Stimulated activated CD4-positive, alpha-beta T cell treated with anti-CD3 and anti-CD28 coated beads, Interleukin-15, amount 100 ng/mL, for 48 hours (primary cell): ENCODE data around the gene ASPDH.

Experiments used
- DNase-seq, 2 donors: peaks; one replicate each; pipeline ENCODE4 v3.0.0-alpha.2; 2020; ENCODE audit warnings: low read depth in 2 of 2

ASPDH gene

DNA sequence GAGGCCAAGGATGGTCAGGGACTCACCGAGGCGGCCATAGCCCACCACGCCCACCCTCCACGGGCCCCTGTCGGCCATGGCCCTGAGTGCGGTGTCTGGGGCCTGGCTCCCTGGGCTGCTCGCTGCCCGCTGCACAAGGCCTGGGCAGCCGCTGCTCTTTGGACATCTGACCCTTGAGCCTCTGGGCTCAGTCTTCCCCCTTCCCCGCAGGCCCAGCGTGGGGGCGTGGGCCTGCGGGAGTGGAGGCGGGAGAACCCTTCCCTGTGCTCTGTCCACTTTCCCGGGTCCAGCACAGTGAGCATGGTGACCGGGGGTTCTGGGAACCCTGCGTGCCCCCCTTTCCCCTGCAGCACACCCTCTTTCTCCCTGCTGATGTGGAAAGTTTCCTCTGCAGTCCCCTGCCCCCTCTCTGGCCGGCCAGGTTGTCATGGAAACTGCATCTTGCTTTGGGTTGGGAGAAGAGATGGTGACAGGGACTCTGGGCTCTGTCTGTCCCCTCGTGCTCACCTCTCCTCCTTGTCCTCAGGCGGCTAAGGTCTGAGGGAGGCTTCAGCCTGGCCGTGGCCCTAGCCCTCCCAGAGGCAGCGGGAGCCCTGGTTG is at the start of gene ASPDH:
TSS of gene ASPDH (minus strand) at position 168 of the 600 bp plus-strand sequence. CDS start at position 78, 90 bp downstream.
- no peak for DNase-seq

DNA sequence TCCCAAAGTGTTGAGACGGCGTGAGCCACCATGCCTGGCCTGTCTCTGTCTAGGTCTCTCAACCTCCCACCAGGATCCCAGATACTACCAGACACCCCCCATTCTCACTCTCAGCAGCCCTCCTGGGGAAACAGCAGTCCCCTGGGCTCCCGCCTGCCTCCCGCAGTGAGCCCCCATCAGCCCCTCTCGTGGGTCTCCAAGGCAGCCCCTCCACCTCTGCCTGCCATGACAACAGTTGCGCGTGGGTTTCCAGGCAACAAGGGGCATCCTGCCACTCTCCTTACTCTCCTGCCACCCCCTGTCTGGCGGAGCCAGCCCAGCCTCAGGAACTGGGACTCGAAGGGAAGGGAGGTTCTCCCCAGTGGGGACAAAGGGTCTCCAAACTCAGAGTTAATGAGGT is 49.3 kb upstream of the ASPDH start:
- DNase-seq, result no peak

DNA sequence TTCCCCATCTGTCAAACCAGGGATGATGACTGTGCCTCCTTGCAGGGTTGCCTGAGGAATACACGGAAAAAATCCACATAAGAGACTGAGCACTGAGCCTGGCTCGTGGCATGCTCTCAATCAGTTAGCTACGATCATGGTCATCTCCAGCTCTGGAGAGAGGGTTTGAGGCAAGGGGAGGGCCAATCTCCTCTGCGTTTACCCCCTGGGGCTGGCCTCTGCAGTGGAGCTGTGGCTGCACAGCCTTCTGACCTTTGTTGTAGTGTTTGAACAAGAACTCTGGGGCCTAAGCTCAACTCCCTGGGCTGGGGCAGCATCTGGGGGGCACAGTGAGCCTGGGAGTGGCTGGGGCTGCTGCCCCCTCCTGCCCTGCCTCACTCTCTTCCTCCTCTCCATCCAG is 48.6 kb upstream of the ASPDH start:
- no peak for DNase-seq

DNA sequence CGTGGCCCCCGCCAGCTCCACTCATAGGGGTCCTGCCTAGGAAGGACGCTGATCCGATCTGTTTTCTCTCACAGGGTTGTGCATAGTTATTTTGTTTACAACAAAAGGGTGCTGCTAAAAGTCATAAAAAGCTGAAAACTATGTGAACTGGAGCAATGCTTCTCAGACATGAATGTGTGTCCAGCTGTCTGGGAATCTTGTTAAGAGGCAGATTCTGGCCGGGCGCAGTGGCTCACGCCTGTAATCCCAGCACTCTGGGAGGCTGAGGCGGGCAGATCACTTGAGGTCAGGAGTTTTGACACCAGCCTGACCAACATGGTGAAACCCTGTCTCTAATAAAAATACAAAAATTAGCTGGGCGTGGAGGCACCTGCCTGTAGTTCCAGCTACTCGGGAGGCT is 45.9 kb upstream of the ASPDH start:
- DNase-seq, result no peak

DNA sequence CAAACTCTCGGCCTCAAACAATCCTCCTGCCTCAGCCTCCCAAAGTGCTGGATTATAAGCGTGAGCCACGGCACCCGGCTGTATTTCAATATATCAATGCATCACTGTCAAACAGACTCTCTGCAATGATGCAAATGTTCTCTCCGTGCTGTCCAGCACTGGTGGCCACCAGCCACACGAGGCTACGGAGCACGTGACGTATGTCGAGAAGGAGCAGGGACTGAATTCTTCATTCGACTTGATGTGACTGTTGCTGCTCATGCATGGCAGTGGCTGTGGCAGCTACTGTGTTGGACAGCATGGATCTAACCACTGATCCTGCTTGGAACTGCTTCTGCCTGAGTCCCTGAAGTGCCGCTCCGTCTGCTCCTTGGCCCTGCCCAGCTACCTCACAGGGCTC is 44.7 kb upstream of the ASPDH start:
- no peak for DNase-seq

DNA sequence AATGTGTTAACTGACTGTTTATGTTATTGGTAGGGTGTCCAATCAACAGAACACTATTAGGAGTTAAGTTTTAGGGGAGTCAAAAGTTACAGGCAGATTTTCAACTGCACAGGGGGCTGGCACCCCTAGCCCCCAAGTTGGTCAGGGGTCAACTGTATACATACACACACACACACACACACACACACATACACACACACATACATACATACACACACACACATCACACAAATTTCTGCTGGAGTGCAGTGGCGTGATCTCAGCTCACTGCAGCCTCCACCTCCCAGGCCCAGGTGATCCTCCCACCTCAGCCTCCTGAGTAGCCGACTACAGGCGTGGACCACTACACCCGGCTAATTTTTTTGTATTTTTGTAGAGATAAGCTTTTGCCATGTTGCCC is 44.3 kb upstream of the ASPDH start:
- DNase-seq, result no peak

DNA sequence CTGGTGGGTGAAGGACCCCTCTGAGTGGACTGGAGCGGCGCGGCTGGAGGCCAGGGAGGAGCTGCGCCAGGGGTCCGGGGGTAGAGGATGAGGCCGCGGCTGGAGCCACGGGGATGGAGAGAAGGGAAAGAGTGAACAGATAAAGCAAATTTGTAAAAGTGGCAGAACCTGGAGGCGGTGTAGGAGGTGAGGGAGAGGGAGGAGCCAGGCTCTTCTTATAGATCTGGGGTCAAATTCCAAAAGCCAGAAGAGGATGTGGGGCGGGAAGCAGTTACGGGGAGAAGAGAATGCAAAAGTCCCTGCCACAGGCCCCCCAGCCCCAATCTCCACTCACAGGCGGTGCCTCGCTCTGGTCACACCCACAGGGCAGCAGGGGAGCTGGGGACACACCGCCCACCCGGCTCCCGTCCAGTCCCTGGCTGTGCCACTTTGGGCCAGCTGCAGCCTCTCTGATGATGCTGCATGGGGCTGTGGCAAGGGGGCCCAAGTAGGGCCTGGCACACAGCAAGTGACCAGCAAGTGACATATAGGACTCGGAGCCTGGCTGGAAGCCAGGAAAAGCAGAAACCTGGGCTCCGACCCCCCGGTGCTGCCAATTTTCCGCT is 43.4 kb upstream of the ASPDH start:
- DNase-seq, result no peak

DNA sequence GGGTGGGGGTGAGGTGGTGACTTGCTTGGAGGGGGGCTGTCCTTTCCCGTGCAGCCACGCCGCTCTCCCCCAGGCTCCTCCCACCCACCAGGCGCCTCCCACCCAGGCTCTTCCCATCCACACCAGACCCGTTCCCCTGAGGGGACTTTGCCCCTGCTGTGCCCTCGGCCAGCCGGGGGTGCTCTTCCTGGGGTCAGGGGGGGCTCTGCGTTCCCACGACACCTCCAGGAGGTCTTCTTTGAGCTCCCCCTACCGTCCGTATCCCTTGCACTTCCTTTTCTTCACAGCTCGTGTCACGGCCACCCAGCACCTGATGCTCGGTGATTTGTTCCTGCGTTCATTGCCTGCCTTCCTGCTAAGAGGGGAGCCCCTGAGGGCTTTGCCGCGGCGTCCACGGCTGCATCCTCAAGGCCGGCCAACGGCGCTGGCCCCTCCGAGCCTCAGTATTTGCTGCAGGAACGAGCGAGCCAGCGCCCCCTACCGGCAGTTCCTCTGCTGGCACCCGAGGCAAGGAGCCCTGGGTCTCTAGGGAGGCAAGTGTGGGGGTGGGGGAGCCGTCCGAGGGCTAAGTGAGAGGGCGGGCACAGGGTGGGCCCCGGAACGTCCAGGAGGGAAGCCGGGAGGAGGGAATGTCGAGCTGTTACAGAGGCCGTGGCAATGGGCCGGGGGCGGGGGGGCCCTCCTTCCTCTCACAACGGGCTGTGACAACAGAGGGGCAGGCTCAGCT is 42.7 kb upstream of the ASPDH start:
- DNase-seq, result peak; percentile 58 to 79

DNA sequence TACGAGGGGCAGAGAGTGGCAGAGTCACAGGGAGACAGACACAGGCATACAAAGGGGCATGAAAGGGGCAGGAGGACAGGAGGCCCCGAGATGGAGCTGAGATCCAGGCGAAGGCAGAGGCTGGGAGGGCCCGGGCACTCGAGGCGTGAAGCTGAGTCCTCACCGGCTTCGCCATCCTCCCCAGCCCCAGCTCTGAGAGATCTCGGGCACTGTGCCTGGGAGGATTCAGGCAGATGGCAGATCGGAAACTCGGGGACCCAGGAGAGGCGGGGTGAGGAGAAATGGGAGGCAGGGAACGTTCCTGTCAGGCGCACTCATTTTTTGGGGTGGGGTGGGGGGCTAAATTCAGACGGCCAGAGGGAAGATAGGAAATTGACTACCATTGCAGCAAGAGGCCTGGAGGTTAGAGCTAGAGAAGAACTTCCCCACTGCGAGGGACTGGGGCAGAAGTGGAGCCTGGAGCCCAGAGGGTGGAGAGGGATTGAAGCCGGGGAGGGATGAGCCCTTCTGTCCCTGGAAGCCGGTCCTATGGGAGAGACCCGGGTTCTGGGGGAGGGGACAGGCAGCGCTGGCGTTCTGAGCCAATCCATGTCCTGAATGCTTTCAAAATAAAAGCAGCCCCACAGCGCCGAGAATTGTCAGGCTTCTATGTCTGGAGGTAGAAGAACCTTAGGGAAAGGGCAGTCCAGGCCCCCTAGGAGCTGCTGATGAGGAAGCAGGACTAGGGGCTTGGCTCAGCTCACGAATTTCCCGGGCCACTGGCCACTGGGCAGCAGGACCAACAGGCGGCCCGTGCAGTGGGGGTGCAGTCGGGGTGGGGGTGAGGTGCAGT is 42.0 kb upstream of the ASPDH start:
- DNase-seq, result no peak

DNA sequence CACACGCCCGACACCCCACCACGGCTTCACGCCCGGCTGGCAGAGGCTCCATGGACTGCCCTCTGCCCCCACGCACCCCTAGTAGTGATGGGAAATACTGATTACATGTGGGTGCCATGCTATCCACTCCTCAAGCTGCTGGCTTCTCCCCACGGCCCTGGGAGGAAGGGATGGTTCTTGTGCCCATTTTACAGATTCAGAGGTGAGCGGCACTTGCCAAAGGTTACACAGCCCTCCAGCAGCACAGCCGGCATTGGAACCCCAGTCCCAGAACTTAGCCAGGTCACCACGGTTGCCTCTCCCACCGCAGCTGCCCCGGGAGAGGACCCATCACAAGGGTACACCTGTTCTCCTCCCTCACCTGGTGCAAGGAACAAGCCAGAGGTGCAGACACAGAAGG is 41.3 kb upstream of the ASPDH start:
- no peak for DNase-seq

DNA sequence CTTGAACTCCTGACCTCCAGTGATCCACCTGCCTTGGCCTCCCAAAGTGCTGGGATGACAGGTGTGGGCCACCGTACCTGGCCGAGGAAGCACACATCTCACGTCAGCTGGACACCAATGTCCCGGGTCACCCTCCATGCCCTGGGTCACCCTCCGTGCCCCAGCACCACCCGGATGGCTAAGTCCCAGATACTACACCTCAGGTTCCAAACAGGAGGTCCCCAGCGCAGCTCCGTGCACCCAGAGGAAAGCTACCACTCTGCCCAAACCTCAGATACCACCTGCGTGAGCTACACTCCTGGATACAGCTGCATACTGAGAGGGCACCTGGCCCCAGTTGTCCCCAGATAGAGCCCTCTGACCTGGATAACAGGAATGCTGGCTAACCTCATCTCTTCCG is 40.5 kb upstream of the ASPDH start:
- DNase-seq, result no peak

DNA sequence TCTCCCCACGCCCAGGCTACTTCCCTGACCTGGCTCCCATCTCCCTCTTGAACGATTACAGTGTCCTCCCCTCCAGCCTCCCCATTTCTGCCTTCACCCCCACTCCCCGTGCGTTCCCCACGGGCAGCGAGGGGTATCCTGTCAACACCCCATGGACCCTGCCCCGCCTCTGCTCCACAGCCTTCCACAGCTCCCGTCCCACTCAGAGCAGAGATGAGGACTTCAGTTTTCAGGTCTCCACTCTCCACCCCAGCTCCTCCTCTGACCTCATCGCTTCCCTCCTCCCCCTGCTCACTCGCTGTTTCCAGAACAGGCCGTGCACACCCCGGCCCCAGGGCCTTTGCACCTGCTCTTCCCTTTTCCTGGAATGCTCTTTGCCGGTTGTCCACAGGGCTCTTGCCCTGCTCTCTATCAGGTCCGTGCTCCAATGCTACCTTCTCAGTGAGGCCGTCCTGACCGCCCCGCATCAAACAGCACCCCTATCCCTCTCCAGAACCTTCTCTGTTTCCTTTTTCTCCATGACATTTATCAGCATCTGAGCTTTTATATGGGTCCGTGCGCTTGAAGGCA is 39.5 kb upstream of the ASPDH start:
- no peak for DNase-seq

DNA sequence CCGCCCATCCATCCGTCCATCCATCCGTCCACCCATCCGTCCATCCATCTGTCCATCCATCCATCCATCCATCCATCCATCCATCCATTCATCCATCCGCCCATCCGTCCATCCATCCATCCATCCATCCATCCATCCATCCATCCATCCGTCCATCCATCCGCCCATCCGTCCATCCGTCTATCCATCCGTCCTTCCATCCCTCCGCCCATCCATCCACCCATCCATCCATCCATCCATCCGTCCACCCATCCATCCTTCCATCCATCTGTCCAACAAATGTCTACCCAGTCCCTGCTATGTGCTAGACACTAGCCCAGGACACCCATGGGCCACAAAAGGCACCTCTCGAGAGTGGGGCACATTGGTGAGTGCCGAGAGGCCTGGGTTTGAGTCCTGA is 38.8 kb upstream of the ASPDH start:
- DNase-seq, result no peak

DNA sequence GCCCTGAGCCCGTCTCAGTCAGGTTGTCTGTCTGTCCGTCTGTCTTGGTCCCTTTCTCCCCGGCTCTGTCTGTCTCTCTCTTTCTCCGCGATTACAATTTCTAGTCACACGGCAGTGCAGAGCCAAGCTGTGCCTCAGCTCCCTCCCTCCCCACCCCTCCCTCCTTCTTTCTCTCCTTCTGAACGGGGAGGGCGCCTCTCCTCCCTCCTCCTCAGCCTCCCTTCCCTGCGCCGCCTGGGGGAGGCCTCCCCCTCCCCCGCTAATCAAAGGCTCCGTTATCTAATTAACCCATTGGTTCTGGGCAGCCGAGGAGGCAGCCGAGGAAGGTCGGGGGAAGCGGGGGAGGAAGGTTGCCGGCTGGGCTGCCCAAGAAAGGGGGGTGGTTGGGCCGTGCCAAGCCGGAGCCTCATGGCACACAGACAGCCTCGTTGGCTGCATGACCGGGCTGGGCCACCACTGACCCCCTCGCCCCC is 38.0 kb upstream of the ASPDH start:
- no peak for DNase-seq

DNA sequence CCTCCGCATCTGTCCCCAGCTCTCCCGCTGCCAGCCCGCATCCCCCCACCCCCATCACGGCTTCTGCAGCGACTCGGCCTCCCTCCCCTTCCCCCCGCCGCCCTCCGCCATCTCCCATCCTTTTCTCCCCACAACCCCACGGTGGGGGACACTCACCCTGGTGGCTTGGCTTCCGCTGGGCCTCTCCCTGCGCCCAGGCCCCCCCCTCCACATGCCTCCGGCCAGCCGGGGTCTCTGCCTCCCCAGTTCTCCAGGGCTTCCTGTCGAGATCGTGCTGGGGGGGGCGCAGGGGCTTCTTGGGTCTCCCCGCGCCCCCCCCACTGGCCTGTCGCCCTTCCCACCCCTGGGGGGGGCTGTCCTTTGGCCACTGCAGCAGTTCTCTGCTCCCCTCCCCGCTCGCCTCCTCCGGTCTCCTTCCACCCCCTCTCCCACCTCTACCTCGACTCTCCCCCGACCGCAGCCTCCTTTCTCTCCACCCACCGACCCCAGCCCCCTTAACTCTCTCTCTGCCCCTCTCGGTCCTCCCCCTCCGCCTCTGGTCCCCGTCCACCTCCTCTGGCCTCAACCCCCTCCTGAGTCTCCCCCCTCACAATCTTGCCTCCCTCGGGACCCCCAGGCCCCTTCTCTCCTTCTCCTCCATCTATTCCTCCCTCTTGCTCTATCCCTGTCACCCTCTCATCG is 37.5 kb upstream of the ASPDH start:
- DNase-seq, result no peak

DNA sequence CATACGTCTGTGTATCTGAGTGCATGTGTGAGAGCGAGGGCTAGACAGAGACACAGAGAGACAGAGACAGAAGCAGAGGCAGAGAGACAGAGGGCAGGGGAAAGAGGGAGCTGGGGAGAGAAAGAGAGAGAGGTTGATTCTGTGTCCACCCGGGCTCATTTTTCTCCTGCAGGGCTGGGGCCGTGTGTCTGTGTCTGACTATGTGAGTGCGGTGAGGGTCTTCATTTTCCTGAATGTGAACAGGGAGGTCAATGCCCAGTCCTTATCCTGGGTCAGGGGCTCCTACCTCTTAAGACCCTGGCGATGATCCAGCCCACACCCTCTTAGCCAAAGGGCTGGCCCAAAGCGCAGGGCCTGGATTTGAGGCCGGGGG is 36.9 kb upstream of the ASPDH start:
- DNase-seq, result no peak

DNA sequence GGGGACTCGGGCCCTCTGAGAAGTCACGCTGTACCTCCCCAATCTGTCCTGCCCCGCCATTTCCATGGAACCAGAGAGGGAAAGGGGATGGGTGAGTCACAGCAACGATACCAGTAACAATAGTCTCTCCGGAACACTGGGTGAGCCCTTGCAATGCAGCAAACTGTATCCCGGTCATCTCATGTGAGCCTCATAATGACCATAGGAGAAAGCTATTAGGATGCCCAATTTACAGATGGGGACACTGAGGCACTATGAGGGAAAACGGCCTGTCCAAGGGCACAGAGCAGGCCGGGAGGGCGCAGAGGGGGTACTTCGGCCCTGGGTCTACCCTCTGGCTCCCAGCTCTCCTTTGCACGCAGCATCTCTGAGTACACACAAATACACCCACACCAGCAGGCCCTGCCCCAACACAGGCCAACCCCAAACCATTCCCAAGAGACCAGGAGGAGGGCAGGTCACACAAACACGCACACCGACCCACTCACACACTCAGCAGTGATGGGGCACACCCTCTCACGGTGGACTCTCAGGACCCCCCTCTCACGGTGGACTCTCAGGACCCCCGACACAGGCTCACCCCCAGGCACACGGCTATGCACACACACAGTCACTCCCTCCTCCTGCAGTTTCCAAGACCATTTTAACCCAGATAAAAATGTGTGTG is 36.3 kb upstream of the ASPDH start:
- no peak for DNase-seq

DNA sequence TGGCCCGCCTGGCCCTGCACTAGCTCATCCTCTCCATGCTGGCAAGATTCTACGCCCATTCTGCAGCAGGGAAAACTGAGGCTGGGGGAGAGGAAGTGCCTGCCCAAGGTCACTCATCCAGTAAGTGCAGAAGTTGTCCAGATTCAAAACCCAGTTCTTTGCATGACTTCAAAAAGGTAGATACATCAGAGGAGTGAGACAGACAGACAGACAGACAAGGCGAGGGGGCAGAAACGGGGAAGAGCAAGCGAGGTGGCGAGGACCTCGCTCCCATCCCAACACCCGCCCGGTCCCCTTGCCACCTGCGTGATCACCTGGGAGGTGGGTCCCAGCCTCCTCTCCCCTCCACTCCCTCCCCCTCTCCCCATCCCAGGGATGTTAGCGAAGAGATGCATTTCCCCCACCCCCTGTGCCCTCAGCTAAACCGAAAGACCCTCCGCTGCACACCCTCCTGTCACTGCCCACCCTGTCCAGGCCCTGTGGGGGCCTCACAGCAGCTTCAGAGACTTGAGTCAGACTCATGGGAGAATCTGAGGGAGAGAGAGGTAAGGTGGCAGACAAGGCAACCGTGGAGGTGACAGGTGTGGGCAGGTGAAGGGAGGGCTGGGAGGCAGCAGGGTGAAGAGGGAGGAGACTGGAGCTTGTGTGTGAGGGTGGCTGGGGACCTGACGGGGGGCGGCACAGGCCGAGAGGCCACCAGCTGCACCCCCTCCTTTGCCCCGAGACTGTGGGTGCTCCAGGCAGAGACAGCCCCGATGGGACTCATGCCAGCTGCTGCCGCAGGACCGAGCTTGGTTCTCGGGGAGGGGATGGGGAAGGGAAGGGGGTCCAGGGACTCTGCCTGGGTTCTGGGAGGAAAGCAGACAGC is 35.6 kb upstream of the ASPDH start:
- no peak for DNase-seq

DNA sequence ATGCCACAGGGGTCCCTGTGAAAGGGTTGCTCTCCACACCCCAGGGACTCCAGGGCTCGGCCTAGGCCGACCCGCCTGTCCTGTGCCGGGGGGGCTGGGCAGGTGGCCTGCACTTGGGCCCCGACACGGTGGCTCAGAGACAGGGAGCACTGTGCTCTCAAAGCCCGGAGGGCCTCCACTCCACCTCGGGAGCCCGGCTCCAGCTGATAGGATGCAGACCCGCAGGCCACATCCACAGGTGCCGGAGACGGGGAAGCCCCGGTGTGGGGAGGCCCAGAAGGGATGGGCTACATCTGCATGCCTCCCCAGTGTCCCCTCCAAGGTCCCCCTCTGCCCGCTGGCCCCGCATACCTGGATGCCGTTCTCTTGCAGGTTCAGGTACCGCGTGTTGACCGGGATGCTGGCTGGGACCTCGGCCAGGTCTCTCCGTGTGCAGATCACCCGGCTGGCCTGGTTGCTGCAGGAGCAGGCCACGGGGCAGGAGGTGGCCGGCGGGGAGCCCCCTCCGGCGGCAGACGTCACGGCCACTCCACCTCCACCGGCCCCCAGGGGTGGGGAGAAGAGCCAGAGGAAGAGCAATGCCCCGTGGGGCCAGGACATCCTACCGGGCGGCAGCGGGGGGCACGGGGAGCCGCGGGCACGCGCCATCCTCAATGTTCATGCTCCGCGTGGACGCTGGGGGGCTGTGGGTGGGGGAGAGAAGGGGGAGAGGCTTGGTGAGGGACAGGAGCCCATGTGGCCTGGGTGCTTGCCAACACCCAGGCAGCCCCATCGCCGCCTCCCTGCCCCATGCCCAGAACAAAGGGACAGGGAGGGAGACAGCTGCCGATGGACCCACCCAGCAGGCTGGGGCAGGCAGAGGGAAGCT is 34.7 kb upstream of the ASPDH start:
- DNase-seq, result no peak
